ENCODE data around the gene GABPA.

The GABPA gene

DNA sequence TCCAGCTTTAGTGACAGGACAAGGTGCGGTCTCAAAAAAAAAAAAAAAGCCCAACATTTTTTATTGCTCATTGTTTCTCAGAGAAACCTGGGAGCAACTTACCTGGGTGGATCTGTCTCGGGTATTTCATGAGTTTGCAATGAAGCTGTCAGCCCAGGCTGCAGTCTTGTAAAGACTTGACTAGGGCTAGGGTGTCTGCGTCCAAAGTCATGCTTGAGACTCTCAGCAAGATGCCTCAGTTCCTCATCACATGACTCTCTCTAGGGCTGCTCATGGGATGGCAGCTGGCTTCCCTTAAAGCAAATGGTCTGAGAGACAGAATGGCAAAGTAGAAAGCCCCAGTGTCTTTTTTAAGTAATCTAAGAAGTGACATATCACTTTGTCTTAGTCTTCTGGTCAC is 8.1 kb downstream of the GABPA start:
- TF ChIP-seq, protein P1, sequence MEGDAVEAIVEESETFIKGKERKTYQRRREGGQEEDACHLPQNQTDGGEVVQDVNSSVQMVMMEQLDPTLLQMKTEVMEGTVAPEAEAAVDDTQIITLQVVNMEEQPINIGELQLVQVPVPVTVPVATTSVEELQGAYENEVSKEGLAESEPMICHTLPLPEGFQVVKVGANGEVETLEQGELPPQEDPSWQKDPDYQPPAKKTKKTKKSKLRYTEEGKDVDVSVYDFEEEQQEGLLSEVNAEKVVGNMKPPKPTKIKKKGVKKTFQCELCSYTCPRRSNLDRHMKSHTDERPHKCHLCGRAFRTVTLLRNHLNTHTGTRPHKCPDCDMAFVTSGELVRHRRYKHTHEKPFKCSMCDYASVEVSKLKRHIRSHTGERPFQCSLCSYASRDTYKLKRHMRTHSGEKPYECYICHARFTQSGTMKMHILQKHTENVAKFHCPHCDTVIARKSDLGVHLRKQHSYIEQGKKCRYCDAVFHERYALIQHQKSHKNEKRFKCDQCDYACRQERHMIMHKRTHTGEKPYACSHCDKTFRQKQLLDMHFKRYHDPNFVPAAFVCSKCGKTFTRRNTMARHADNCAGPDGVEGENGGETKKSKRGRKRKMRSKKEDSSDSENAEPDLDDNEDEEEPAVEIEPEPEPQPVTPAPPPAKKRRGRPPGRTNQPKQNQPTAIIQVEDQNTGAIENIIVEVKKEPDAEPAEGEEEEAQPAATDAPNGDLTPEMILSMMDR (IDR thresholded peaks at IDR 0.05; ENCODE audit: low read length) = no peak
- TF ChIP-seq EZH2 (optimal IDR thresholded peaks at IDR 0.05; ENCODE audit: low read depth, low read length) (no peak), EZH2phosphoT487 (IDR thresholded peaks at IDR 0.05; ENCODE audit: low read length) (no peak)
- Histone ChIP-seq H3K79me2 (ENCODE audit: low read length) (peaks cover 35% of the 10 kb centered on the region), H2AFZ (ENCODE audit: low read length) (no peak overlapping the region), H3K27ac (ENCODE audit: low read length) (no peak overlapping the region), H3K9ac (ENCODE audit: low read length) (no peak overlapping the region), H3K4me1 (ENCODE audit: low read length) (peaks cover 9% of the 10 kb centered on the region), H3K4me3 (ENCODE audit: low read length) (no peak overlapping the region), H4K20me1 (ENCODE audit: insufficient read depth, low read length) (no peaks in the 10 kb centered on the region), H3K36me3 (replicated peaks; ENCODE audit: insufficient read depth, low read length) (no peaks in the 10 kb centered on the region), H3K9me3 (replicated peaks; ENCODE audit: insufficient read depth, low read length) (no peaks in the 10 kb centered on the region), H3K4me2 (ENCODE audit: low read depth, low read length) (no peak overlapping the region), H3F3A (ENCODE audit: insufficient read depth, low read length) (no peaks in the 10 kb centered on the region), H3K27me3 (replicated peaks; ENCODE audit: insufficient read depth, low read length) (no peaks in the 10 kb centered on the region), H3K9me2 (replicated peaks; ENCODE audit: insufficient read depth, low read length) (no peaks in the 10 kb centered on the region)
- no peak for DNase-seq

DNA sequence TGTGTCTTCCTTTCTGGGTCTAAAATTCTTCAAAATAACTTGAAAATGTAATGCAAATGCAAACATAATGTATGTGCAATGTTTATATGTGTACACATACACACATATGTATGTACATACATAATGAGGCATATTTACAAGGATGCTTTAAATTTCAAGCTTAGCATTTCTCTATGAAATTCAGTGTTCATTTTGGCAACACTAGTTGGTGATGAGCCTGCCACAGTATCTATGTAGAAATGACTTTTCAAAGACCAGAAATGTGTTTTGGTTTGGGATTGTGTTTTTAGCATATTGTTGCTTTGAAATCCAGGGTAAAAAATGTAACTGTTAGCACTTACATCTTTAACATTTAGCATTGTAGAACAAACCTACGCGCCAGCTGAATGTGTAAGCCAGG is 10.1 kb downstream of the GABPA start:
- Histone ChIP-seq H3K79me2 (ENCODE audit: low read length) (peaks cover 15% of the 10 kb centered on the region), H4K20me1 (ENCODE audit: insufficient read depth, low read length) (no peaks in the 10 kb centered on the region), H3K9me2 (replicated peaks; ENCODE audit: insufficient read depth, low read length) (no peaks in the 10 kb centered on the region), H3F3A (ENCODE audit: insufficient read depth, low read length) (no peaks in the 10 kb centered on the region), H3K9me3 (replicated peaks; ENCODE audit: insufficient read depth, low read length) (no peaks in the 10 kb centered on the region), H3K27me3 (replicated peaks; ENCODE audit: insufficient read depth, low read length) (no peaks in the 10 kb centered on the region), H3K9ac (ENCODE audit: low read length) (no peak overlapping the region), H3K4me2 (ENCODE audit: low read depth, low read length) (no peak overlapping the region), H3K27ac (ENCODE audit: low read length) (no peak overlapping the region), H3K4me1 (ENCODE audit: low read length) (no peaks in the 10 kb centered on the region), H3K4me3 (ENCODE audit: low read length) (no peak overlapping the region), H2AFZ (ENCODE audit: low read length) (no peak overlapping the region), H3K36me3 (replicated peaks; ENCODE audit: insufficient read depth, low read length) (peaks cover under 1% of the 10 kb centered on the region; the same call in 1 of the 2 replicates)
- TF ChIP-seq, protein P1 (IDR thresholded peaks at IDR 0.05; ENCODE audit: low read length) = no peak
- no peak for TF ChIP-seq EZH2 (optimal IDR thresholded peaks at IDR 0.05; ENCODE audit: low read depth, low read length)
- no peak for TF ChIP-seq EZH2phosphoT487 (IDR thresholded peaks at IDR 0.05; ENCODE audit: low read length)
- no peak for DNase-seq

DNA sequence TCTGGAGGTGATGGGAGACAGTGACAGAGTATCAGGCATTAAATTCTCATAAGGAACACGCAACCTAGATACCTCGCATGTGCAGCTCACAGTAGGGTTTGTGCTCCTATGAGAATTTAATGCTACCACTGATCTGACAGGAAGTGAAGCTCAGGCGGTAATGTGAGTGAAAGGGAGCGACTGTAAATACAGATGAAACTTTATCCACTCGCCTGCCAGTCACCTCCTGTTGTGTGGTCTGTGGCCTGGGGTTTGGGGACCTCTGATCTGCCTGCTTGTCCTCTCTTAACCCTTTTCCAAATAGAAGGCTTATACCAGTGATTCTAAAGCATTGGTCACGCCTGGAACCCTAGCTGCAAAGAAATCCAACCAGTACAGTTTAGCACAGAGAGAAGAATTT is 15.3 kb downstream of the GABPA start:
- H3K9ac ChIP-seq (ENCODE audit: low read length) = no peak overlapping the region

More for the DNA sequence above, 15.3 kb downstream of the GABPA start:
- H3K4me1 ChIP-seq (ENCODE audit: low read length) = no peaks in the 10 kb centered on the region
- no peak overlapping the region for H3K4me3 ChIP-seq (ENCODE audit: low read length)
- no peaks in the 10 kb centered on the region for H3F3A ChIP-seq (ENCODE audit: insufficient read depth, low read length)
- H3K36me3 ChIP-seq (replicated peaks; ENCODE audit: insufficient read depth, low read length) = peaks cover 2% of the 10 kb centered on the region; the same call in 1 of the 2 replicates
- H3K27me3 ChIP-seq (replicated peaks; ENCODE audit: insufficient read depth, low read length) = no peaks in the 10 kb centered on the region
- H3K79me2 ChIP-seq (ENCODE audit: low read length) = no peaks in the 10 kb centered on the region
- no peak overlapping the region for H3K4me2 ChIP-seq (ENCODE audit: low read depth, low read length)
- H4K20me1 ChIP-seq (ENCODE audit: insufficient read depth, low read length) = no peaks in the 10 kb centered on the region
- H3K9me3 ChIP-seq (replicated peaks; ENCODE audit: insufficient read depth, low read length) = no peaks in the 10 kb centered on the region
- DNase-seq = no peak
- TF ChIP-seq, protein P1 (IDR thresholded peaks at IDR 0.05; ENCODE audit: low read length) = no peak
- TF ChIP-seq EZH2 (optimal IDR thresholded peaks at IDR 0.05; ENCODE audit: low read depth, low read length) = no peak
- no peak for TF ChIP-seq EZH2phosphoT487 (IDR thresholded peaks at IDR 0.05; ENCODE audit: low read length)
- H3K9me2 ChIP-seq (replicated peaks; ENCODE audit: insufficient read depth, low read length) = no peaks in the 10 kb centered on the region
- H2AFZ ChIP-seq (ENCODE audit: low read length) = no peak overlapping the region
- no peak overlapping the region for H3K27ac ChIP-seq (ENCODE audit: low read length)
